ENCODE results near the gene MYO15B. TPM values are rescaled to one million over a fixed set of nuclear protein-coding genes. Genes with fewer than 3 reads are reported as not detected.

MYO15B gene
- total and polyA plus RNA-seq, 4 experiments from 2014 or later: 0.89 to 83.7 (median 75.1) TPM; not detected in 1

- POLR2A ChIA-PET (ENCODE audit: partially characterized antibody): no interaction called here
- Mint-ChIP-seq H3K4me3 (no peak overlapping the region), H3K27me3 (no peaks in the 10 kb centered on the region), H3K9me3 (peaks cover 0 to 2% (median 0%) of the 10 kb centered on the region in 8 donors), H3K4me1 (peaks cover 0 to 2% (median 0%) of the 10 kb centered on the region in 4 donors), H3K27ac (no peak overlapping the region), H3K36me3 (no peaks in the 10 kb centered on the region)
- H3K36me3 ChIP-seq (ENCODE audit: insufficient read depth, low read length): no peaks in the 10 kb centered on the region
- intact Hi-C loops (cut with micrococcal nuclease): no loop called here
- no peak overlapping the region for H3K4me3 ChIP-seq (ENCODE audit: low read length in 2 of 2)
- H3K4me1 ChIP-seq (ENCODE audit: insufficient read depth, low read length): no peaks in the 10 kb centered on the region
- DNase-seq: no peak
- H3K27ac ChIP-seq (ENCODE audit: low read depth, low read length): no peak overlapping the region
- no peaks in the 10 kb centered on the region for H3K27me3 ChIP-seq (ENCODE audit: insufficient read depth, low read length)
- H3K9me3 ChIP-seq (ENCODE audit: control insufficient read depth in 1 of 2, low read length in 2 of 2): no peaks in the 10 kb centered on the region
- CTCF ChIA-PET (ENCODE audit: partially characterized antibody): interaction anchor here (1.1 to 1.4 kb wide), 2 partner anchors 14 to 37 kb away, joined by 3 to 4 read pairs; partner anchors contain the start of gene SMIM5
These were observed 8.9 kb downstream of the MYO15B start for GRCh38 chr17:75596320-75597087.

GRCh38 chr17:75601057-75601987, 13.7 kb downstream of the MYO15B start:
- no peaks in the 10 kb centered on the region for H3K36me3 Mint-ChIP-seq

GRCh38 chr17:75602644-75603043, 15.0 kb downstream of the MYO15B start:
- Histone ChIP-seq H3K4me3 (ENCODE audit: low read length in 2 of 2) (no peak overlapping the region), H3K36me3 (ENCODE audit: insufficient read depth, low read length) (no peaks in the 10 kb centered on the region), H3K27me3 (ENCODE audit: insufficient read depth, low read length) (no peaks in the 10 kb centered on the region), H3K9me3 (ENCODE audit: control insufficient read depth in 1 of 2, low read length in 2 of 2) (no peaks in the 10 kb centered on the region), H3K4me1 (ENCODE audit: insufficient read depth, low read length) (no peaks in the 10 kb centered on the region), H3K27ac (ENCODE audit: low read depth, low read length) (no peak overlapping the region)
- POLR2A ChIA-PET (ENCODE audit: partially characterized antibody): no interaction called here
- H3K4me1 Mint-ChIP-seq: peaks cover 0 to 3% (median 0%) of the 10 kb centered on the region in 4 donors
- DNase-seq: no peak
- no peak overlapping the region for H3K27ac Mint-ChIP-seq
- no peaks in the 10 kb centered on the region for H3K36me3 Mint-ChIP-seq
- no peaks in the 10 kb centered on the region for H3K27me3 Mint-ChIP-seq
- H3K4me3 Mint-ChIP-seq: no peak overlapping the region
- CTCF ChIA-PET (ENCODE audit: partially characterized antibody): interaction anchor here (1.0 to 3.5 kb wide), 7 partner anchors 19 to 176 kb away, joined by 3 to 12 read pairs (median 4); partner anchors contain the start of gene SMIM5
- intact Hi-C loops (cut with micrococcal nuclease): no loop called here
- H3K9me3 Mint-ChIP-seq: no peaks in the 10 kb centered on the region

More at GRCh38 chr17:75601057-75601987, 13.7 kb downstream of the MYO15B start:
- CTCF ChIA-PET (ENCODE audit: partially characterized antibody): interaction anchor here (0.6 to 3.5 kb wide), 15 partner anchors 10 to 1599 kb away, joined by 3 to 34 read pairs (median 3); partner anchors contain the start of genes RECQL5, SAP30BP and SMIM5
- H3K27me3 ChIP-seq (ENCODE audit: insufficient read depth, low read length): no peaks in the 10 kb centered on the region
- H3K4me1 ChIP-seq (ENCODE audit: insufficient read depth, low read length): no peaks in the 10 kb centered on the region
- Mint-ChIP-seq H3K4me3 (no peak overlapping the region), H3K27me3 (no peaks in the 10 kb centered on the region), H3K4me1 (peaks cover 0 to 3% (median 0%) of the 10 kb centered on the region in 4 donors), H3K27ac (peak overlapping the region in 1 of 7 donors; percentile 30), H3K9me3 (no peaks in the 10 kb centered on the region)
- H3K4me3 ChIP-seq (ENCODE audit: low read length in 2 of 2): no peak overlapping the region
- no peaks in the 10 kb centered on the region for H3K36me3 ChIP-seq (ENCODE audit: insufficient read depth, low read length)
- H3K9me3 ChIP-seq (ENCODE audit: control insufficient read depth in 1 of 2, low read length in 2 of 2): no peaks in the 10 kb centered on the region
- POLR2A ChIA-PET (ENCODE audit: partially characterized antibody): interaction anchor here (0.5 kb wide), 1 partner anchor 49 kb away, joined by 3 read pairs; no protein-coding TSS in a partner anchor
- DNase-seq: peak; percentile 41 to 62 (median 46)
- no peak overlapping the region for H3K27ac ChIP-seq (ENCODE audit: low read depth, low read length)
- intact Hi-C loops (cut with micrococcal nuclease): no loop called here

GRCh38 chr17:75603123-75603522, 15.5 kb downstream of the MYO15B start:
- no peaks in the 10 kb centered on the region for H3K27me3 Mint-ChIP-seq
- Histone ChIP-seq H3K4me1 (ENCODE audit: insufficient read depth, low read length) (no peaks in the 10 kb centered on the region), H3K4me3 (ENCODE audit: low read length in 2 of 2) (no peak overlapping the region), H3K36me3 (ENCODE audit: insufficient read depth, low read length) (no peaks in the 10 kb centered on the region), H3K27me3 (ENCODE audit: insufficient read depth, low read length) (no peaks in the 10 kb centered on the region), H3K9me3 (ENCODE audit: control insufficient read depth in 1 of 2, low read length in 2 of 2) (no peaks in the 10 kb centered on the region), H3K27ac (ENCODE audit: low read depth, low read length) (no peak overlapping the region)
- POLR2A ChIA-PET (ENCODE audit: partially characterized antibody): no interaction called here
- peaks cover 0 to 3% (median 0%) of the 10 kb centered on the region in 4 donors for H3K4me1 Mint-ChIP-seq
- no peak overlapping the region for H3K4me3 Mint-ChIP-seq
- H3K9me3 Mint-ChIP-seq: no peaks in the 10 kb centered on the region
- H3K36me3 Mint-ChIP-seq: no peaks in the 10 kb centered on the region
- CTCF ChIA-PET (ENCODE audit: partially characterized antibody): interaction anchor here (1.0 to 1.9 kb wide), 5 partner anchors 20 to 147 kb away, joined by 3 to 5 read pairs (median 3); no protein-coding TSS in a partner anchor
- intact Hi-C loops (cut with micrococcal nuclease): no loop called here
- H3K27ac Mint-ChIP-seq: peak overlapping the region in 1 of 7 donors; percentile 57
- no peak for DNase-seq

GRCh38 chr17:75604034-75604695, 16.6 kb downstream of the MYO15B start:
- no peak for DNase-seq
- Mint-ChIP-seq H3K4me1 (peaks cover 0 to 3% (median 0%) of the 10 kb centered on the region in 4 donors), H3K27me3 (no peaks in the 10 kb centered on the region), H3K36me3 (no peaks in the 10 kb centered on the region), H3K4me3 (no peak overlapping the region), H3K9me3 (no peaks in the 10 kb centered on the region), H3K27ac (no peak overlapping the region)
- intact Hi-C loops (cut with micrococcal nuclease): no loop called here
- H3K36me3 ChIP-seq (ENCODE audit: insufficient read depth, low read length): no peaks in the 10 kb centered on the region
- CTCF ChIA-PET (ENCODE audit: partially characterized antibody): interaction anchor here (1.1 to 2.9 kb wide), 7 partner anchors 10 to 146 kb away, joined by 3 to 13 read pairs (median 5); partner anchors contain the start of gene SMIM5
- H3K4me1 ChIP-seq (ENCODE audit: insufficient read depth, low read length): no peaks in the 10 kb centered on the region
- no peaks in the 10 kb centered on the region for H3K27me3 ChIP-seq (ENCODE audit: insufficient read depth, low read length)
- H3K4me3 ChIP-seq (ENCODE audit: low read length in 2 of 2): no peak overlapping the region
- H3K9me3 ChIP-seq (ENCODE audit: control insufficient read depth in 1 of 2, low read length in 2 of 2): no peaks in the 10 kb centered on the region
- no peak overlapping the region for H3K27ac ChIP-seq (ENCODE audit: low read depth, low read length)
- POLR2A ChIA-PET (ENCODE audit: partially characterized antibody): no interaction called here

GRCh38 chr17:75605790-75606189, 18.2 kb downstream of the MYO15B start:
- no peak for DNase-seq
- H3K27me3 Mint-ChIP-seq: no peaks in the 10 kb centered on the region
- H3K9me3 Mint-ChIP-seq: no peaks in the 10 kb centered on the region
- Histone ChIP-seq H3K4me3 (ENCODE audit: low read length in 2 of 2) (no peak overlapping the region), H3K27me3 (ENCODE audit: insufficient read depth, low read length) (no peaks in the 10 kb centered on the region), H3K27ac (ENCODE audit: low read depth, low read length) (no peak overlapping the region), H3K36me3 (ENCODE audit: insufficient read depth, low read length) (no peaks in the 10 kb centered on the region), H3K4me1 (ENCODE audit: insufficient read depth, low read length) (no peaks in the 10 kb centered on the region), H3K9me3 (ENCODE audit: control insufficient read depth in 1 of 2, low read length in 2 of 2) (no peaks in the 10 kb centered on the region)
- no peak overlapping the region for H3K27ac Mint-ChIP-seq
- H3K4me1 Mint-ChIP-seq: peaks cover 0 to 3% (median 0%) of the 10 kb centered on the region in 4 donors
- no peaks in the 10 kb centered on the region for H3K36me3 Mint-ChIP-seq
- intact Hi-C loops (cut with micrococcal nuclease): no loop called here
- ChIA-PET POLR2A (ENCODE audit: partially characterized antibody) (interaction anchor here (0.6 kb wide), 1 partner anchor 68 kb away, joined by 3 read pairs; no protein-coding TSS in a partner anchor), CTCF (ENCODE audit: partially characterized antibody) (interaction anchor here (2.9 kb wide), 1 partner anchor 27 kb away, joined by 13 read pairs; the partner anchor contains the start of gene SMIM5)
- H3K4me3 Mint-ChIP-seq: no peak overlapping the region
